ENCODE results near the gene REV1.

DNA sequence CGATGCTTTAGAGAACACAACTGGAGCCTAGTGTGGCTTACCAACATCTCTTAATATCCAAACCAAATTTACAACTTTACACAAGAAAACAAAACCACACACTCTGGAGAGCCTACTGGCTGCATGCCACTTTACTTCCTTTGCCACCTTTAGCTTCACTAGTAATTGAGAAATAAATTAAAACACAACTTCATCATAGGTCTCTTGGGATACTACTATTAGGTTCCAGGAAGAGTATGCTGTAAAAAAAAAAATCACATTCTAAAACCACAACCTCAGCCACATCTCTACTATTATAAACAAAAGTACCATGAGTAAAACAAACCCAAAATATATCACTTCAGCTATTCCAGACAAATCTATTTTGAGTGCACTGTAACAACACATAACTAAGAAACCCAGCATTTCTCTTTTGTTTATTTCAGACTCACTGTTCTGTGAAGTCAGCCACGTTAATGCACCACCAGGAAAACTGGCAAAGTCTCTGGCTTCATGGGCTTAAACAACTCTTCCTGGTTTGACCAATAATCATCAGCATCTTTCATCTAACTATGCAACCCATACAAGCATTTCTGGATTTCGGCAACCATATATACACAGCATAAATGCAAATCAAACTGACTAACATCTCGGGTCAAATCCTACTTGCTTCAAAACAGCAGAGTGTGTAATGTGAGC lies 59.1 kb downstream of the REV1 start:
- TF ChIP-seq, protein P1, sequence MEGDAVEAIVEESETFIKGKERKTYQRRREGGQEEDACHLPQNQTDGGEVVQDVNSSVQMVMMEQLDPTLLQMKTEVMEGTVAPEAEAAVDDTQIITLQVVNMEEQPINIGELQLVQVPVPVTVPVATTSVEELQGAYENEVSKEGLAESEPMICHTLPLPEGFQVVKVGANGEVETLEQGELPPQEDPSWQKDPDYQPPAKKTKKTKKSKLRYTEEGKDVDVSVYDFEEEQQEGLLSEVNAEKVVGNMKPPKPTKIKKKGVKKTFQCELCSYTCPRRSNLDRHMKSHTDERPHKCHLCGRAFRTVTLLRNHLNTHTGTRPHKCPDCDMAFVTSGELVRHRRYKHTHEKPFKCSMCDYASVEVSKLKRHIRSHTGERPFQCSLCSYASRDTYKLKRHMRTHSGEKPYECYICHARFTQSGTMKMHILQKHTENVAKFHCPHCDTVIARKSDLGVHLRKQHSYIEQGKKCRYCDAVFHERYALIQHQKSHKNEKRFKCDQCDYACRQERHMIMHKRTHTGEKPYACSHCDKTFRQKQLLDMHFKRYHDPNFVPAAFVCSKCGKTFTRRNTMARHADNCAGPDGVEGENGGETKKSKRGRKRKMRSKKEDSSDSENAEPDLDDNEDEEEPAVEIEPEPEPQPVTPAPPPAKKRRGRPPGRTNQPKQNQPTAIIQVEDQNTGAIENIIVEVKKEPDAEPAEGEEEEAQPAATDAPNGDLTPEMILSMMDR (IDR thresholded peaks at IDR 0.05): no peak
- TF ChIP-seq POLR2A (IDR thresholded peaks at IDR 0.05): no peak
